Occipital lobe (tissue), 2 donors: ENCODE measurements around the gene TRABD2B. TPM values are rescaled to one million over a fixed set of nuclear protein-coding genes. Genes with fewer than 3 reads are reported as not detected.

Experiments used
- DNase-seq: peaks from one replicate; lab custom pipeline; 2025; lab: John Stamatoyannopoulos, UW
- total RNA-seq: library from RNA; depleted of rRNA; stranded (reverse); fragments of >200 nt; gene quantifications from one replicate; pipeline ENCODE4 v1.2.3, GENCODE V29; 2014

Gene TRABD2B
- total RNA-seq, 1 donor from 2014 or later: under 0.01 TPM

- DNase-seq: no peak
Measured at GRCh38 chr1:47779613-47780012, 217.6 kb downstream of the TRABD2B start.

- DNase-seq: no peak
Measured at GRCh38 chr1:47778280-47778679, 218.9 kb downstream of the TRABD2B start.

DNA sequence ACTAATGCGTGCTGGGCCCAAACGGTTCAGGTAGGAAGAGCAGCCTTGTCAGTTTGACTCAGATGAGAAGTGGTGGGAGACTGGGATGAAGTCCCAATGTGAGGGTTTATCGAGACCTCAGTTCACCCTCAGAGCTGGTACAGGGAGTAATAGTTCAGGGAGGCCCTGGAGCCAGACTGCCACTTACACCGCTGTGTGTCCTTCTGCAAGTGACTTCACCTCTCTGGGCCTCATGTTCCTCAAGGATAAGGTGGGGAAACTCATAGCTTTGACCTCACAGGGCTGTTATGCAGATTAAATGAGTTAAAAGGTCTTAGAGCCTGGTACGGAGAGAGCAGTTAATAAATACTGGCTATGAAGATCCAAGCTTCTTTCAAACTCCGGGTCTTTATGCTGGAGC is 219.9 kb downstream of the TRABD2B start:
- no peak for DNase-seq

DNA sequence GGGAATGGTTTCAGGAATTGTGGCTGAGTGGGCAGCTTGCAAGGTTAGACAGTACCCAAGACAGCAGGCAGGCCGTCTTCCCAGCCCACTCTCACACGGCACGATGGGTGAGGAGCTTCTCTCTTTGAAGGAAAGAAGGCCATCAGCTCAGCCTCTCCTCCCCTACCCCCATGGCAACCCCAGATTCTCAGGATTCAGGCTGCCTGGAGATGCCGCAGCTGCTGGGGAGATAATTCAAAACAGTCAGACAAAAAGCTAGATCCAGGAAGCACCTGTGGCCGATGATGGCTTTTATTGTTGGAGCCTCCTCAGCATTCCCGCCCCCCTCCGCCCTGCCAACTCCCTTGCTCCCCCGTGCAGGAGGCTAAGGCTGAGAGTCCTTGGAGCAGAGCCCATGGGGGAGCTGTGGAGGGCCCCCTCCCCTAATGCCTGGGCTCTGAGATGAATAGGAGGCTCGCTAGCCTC is 220.5 kb downstream of the TRABD2B start:
- no peak for DNase-seq

DNA sequence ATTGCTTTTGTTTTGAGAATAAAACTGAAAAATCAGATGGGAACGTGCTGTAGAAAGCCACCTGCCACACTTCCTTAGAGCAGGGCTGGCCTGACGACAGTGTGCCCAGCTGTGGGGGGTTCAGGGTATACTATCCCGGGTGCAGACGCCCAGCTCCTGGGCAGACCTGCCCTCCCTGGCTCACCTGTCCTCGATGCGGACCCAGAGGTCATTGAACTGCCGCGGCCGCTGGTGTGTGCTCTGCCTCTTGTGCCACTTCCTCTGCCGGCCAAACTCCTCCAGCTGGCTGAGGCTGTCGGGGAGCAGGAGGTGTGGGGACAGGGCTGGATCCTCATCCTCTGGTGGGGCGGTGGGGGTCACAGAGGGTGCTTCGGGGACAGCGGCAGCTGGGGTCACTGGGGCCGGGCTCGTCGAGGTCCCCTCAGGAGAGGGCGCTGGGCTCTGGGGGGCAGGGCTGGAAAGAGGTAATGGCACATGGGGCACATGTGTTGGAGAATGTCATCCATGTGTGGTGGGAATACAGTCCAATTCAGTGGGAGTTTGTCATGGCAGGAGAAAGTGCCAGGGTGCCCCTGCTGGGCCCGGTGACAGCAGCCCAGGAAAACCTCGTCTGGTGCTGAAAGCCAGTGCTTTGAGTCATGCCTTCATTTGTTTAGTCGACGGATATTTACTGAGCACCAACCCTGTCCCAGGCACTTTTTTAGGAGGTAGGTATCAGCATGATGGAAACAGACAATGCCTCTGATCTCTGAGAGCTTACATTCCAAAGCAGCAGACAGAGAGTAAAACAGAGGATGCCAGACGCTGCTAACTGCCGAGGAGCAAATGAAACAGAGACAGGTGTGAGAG is 222.0 kb downstream of the TRABD2B start:
- no peak for DNase-seq

- no peak for DNase-seq
Measured at GRCh38 chr1:47772960-47773682, 224.1 kb downstream of the TRABD2B start.

- no peak for DNase-seq
Measured at GRCh38 chr1:47772281-47772680, 224.9 kb downstream of the TRABD2B start.

GRCh38 chr1:47771751-47772150 is 225.4 kb downstream of the TRABD2B start:
- no peak for DNase-seq

- no peak for DNase-seq
Measured at GRCh38 chr1:47769983-47770382, 227.2 kb downstream of the TRABD2B start.

GRCh38 chr1:47769295-47769694 is 227.9 kb downstream of the TRABD2B start:
- DNase-seq: no peak

DNA sequence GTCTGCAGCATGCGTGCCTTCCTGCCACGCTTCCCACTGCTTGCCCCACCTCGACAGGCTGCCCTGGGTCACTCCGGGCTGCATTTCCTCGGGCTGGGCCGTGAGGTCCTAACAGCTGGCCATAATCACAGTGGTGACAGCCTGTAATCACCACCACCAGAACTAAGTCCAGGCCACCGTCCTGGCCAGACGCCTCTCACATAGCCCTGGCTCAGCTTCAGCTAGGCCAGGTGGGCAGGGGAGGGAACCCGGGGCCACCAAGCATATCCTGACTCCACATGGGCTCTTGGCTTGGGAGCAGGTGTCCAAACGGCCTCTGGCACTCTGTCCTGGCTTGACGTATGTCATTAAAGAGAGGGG is 229.5 kb downstream of the TRABD2B start:
- no peak for DNase-seq

DNA sequence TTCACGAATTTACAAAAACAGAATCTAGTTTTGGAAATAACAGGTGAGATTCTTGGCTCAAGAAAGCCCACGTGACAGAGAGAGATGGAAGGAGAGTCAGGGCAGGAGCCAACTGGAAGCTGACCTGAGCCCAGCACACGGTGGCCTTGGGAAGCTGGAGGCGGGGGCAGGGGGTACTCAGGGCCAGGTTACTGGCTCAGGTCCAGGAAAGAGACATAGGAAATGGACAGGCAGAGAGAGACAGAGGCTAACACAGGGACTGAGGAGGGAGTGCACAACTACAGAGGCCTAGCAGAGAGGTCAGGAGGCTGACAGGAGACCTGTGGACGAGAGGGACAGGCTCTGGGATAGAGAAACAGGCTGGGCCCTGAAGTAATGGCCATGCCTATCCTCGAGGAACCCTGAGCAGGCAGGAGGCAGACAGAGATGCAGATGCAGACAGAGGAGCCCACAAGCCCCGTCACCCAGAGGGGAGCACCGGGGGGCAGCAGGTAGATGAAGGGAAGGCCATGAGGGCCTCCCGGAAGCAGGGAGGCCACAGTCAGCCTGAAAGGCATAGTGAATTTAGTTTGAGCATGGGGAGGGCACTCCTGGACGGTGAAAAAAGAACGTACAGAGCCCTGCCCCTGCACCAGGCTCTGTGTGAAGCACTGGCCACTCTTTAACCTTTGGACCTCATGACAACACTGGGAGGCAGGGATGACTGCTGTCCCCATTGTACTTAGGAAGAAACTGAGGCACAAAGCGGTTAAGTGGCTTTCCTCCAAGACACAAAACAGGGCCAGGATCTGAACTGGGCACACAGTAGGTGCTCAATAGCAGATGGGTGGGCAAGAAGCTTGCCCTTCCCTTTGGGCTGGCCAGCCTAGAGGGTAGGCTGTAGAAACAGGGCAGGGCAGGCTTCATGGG is 230.1 kb downstream of the TRABD2B start:
- DNase-seq: no peak

GRCh38 chr1:47765742-47766485 is 231.3 kb downstream of the TRABD2B start:
- no peak for DNase-seq

DNA sequence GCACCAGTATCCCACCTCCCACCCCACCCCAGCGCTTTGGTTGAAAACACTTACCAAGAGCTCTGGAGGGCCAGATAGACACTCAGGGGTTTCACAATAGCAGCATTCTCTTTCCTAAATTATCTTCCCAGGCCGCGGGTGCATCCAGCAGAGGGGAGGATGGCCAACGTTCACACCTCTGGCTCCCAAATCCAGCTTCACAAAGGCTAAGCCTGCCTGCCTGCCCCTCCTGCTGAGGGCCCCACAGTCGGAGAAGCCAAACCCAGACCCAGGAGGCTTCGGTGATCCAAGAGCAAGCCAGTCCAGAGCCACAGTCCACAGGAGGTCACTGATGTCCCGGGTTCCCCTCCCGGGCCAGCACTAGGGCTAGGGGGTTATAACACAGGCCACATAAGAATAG is 231.9 kb downstream of the TRABD2B start:
- DNase-seq: no peak

GRCh38 chr1:47764461-47765046 is 232.6 kb downstream of the TRABD2B start:
- DNase-seq: no peak

DNA sequence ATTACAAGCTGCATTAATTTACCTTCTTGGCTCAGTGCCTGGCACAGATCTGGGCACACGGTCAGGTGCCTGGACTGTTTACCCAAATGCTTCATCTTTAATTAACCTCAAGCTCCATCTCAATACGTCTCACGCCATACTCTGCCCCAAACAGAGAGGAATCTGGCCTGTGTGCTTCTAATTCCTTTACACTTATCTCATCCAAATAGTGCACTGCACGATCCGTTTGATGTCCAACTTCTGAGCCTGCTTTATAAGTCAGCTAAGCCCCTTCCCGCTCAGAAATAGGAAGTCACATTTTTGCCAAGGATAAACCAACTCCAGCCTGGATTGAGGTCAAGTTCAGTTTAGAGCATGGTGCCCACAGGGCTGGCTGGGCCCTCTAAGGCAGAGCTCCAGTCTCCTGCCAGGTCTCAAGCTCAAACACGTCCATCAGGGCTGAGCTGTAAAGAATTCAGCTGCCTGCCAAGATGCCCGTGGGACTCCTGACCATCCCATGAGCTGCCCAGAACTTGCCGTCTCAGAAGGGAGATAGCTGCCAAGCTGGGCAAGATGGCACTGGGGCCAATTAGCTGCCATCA is 233.5 kb downstream of the TRABD2B start:
- no peak for DNase-seq

GRCh38 chr1:47761974-47762373 is 235.2 kb downstream of the TRABD2B start:
- no peak for DNase-seq

DNA sequence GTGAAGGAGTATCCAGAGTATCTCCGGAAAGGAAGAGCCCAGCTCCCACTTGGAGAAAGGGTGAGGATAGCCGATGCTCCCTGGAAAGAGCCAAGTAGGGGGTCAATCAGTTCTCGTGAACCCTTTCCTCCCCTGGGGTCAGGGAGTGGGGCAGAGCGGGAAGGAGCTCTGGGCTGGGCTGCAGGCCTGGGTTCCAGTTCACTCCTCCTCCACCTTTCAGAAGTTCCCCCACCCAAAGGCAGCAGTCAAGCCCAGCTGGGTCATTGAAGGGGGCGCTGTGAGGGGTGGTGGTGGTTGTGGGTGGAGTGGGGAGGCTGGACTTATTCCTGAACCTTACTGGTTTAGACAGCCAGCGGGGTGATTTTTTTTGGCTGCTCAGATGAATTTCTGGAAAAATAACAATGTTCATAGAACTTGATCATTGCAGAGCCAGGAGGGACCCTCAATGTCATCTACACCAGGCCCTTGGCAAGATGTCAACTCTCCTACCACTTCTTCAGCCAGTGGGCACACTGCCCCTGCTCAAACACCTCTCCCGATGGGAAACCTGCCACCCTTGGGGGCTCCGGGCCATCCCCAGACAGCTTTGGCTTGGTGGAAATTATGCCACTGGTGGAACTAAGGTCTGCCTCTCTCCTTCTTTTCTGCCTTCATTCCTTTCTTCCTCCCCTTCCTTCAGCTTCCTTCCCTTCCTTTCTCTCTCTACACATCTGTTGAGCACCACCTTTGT is 235.8 kb downstream of the TRABD2B start:
- DNase-seq: no peak

DNA sequence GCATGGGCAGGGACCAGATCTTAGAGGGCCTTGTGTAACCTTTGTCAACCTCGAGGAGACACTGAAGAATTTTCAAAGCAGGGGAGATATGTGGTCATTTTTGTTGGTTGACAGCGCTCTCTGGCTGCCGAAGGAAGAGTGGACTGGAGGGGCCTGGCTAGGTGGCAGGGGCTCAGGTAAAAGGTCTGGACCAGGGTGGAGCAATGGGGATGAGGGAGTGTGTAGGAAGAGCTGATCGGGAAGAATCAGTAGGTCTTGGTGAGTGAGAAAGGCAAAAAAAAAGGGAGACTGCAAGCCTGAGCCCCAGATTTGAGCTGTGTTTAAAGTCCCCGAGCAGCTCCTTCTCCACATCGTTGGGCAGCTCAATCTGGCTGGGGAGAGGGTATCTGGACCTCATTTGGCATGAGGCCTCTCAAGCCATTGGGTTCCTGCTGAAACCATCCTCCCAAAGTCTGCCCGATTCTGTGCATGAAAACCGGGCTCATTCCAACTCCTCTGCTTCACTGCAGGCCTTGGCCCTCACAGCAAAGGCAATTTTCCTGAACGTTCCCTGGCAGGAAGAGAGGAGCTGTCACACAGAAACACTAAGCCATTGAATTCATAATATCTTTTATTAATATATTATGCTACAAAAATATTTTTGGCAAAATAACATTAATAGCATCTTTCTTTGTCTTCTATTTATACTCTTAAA is 237.1 kb downstream of the TRABD2B start:
- DNase-seq: no peak
